PFSK-1 (cell line): ENCODE measurements around the gene DOK5.

Experiments
- POLR2AphosphoS5 ChIP-seq: IDR thresholded peaks from 2 replicates; pipeline ENCODE4 v1.6.1; 2012; ENCODE audit warnings: low read depth, mild to moderate bottlenecking, control low read depth, low read length, moderate library complexity
- SIN3A ChIP-seq: IDR thresholded peaks from 2 replicates; pipeline ENCODE4 v1.6.1; 2012; ENCODE audit warnings: mild to moderate bottlenecking, low read length, moderate library complexity, borderline replicate concordance; ENCODE audit not compliant: insufficient read depth
- TAF1 ChIP-seq: IDR thresholded peaks from 2 replicates; pipeline ENCODE4 v1.6.1; 2012; ENCODE audit warnings: low read length, control low read depth, borderline replicate concordance; ENCODE audit not compliant: insufficient read depth

- no peak for TF ChIP-seq POLR2AphosphoS5
- no peak for TF ChIP-seq SIN3A
- no peak for TF ChIP-seq TAF1
These were observed 46.0 kb upstream of the DOK5 start for GRCh38 chr20:54429364-54429763.
